GM21529 (cell line): ENCODE data around the gene ABLIM2.

Experiments used
- ATAC-seq: cut with Tn5 transposase; IDR thresholded peaks from one replicate; pipeline ENCODE4 v1.9.1; 2021; ENCODE audit not compliant: unreplicated experiment

Gene ABLIM2

DNA sequence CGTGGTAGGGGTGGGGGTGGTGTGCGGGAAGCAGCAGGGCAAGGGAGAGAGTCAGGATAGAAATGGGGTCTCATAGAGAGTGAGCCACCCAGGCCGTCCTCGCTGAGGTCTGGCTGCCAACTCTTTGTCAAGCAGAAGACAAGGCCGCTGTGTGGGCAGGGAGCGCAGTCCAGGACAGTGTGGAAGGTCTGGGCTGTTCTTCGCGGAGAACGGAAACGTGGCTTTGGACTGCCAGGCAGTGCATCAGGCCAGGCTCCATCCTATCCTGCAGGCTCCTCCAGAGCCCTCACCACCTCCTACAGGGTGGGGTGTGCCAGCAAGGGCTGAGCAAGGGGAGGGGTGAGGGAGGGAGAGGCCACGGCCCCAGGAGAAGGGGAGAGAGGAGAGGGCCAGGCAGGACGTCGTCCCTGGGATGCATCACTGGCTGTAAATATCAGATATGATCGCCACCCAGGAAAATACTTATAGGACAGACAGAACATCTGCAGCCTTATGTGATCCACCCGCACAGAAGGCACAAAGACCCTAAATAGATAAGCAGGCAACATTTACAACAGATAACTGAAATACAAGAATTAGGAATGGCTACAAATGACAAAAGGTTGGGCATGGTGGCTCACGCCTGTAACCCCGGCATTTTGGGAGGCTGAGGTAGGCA lies 85.3 kb downstream of the ABLIM2 start:
- ATAC-seq: no peak

DNA sequence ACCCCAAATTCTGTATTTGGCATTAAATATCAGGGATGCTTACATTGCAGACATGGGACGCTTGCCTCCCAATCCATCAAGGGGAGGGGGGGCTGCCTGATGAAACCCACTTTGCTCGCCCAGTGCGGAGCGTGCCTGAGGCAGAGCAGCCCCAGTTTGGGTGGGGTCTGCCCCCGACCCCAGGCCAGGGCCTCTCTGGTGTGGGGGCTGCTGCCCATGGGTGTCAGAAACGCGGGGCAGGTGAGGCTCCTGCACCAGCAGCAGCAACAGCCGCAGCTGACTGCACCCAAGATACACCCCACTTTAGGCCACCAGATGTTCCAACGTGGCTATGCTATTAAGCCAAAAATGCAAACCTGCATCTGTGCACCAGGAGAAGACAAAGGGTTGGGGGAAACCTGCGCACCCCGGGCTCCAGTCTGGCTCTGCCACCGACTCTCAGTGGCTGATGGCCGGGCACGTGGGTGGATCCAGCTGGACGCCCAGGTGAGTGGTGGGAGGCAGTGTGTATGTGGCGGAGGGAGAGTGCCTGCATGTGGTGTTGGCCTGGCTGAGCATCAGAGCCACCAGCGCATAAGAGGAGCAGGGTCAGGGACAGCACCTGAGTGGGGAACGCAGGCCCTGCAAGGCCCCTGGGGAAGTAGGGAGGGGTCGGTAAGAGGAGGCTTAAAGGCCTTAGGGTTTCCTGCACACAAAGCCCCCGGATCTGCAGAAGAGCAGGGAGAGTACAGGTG lies 86.2 kb downstream of the ABLIM2 start:
- ATAC-seq: no peak

DNA sequence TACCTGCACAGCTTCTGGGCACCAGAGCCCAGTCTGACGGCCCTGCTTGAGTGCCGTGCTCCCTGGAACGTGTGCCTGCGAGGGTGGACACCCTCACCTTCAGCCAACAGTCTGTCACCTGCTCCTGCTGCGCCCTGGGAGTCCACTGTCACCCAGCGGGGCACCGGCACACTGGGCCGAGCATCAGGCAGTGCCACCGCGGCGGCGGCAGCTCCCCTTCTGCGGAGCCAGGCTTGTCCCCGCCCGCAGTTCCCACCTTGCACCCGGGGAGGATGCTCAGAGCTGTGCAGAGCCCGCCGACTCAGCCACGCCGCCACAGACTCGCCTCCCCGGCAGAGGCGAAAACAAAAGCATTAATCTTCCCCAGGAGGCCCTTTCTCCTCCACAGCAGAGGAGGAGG lies 86.8 kb downstream of the ABLIM2 start:
- no peak for ATAC-seq

DNA sequence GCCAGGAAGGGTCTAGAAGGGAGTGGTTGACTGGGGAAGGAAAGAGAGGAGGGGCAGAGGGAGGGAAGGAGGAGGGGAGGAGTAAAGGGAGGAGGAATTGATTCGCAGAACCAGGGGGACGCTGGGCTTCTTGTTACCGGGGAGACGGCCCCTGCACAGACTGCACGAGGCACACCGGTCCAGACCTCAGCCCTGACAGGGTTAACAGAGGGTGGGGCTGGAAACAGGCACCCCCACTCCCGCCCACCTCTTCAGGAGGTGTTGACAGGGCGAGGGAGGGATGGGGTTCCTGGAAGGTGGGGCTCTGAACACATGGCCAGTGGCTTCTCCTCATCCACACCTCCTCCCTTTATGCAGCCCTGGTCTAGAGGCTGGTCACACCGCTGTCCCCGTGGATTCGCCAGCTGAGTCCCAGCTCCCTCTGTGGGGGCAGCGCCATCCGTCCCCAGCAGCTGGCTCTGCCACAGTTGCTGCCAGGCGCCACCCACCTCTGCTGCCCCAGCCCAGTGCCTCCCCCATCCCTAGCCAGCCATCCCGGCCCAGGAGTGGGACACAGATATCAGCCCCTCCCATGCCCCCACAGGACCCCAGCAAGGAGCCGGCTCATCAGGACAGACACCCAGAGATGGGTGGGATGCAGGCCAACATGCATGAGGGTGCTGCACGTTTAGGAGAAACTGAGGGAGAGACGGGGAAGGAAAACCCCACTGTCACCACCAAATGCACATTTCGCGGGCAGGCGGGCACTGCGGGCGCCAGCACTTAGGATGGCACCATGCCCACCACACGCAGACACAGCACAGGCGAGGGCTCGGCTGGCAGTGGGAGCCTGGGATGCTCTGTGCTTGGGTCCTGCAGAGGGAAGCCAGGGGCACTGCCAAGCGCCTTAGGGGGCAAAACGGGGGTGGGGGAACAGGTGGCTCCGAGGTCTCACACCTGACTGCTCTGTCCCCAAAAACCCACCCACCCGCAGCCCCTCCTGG lies 87.6 kb downstream of the ABLIM2 start:
- no peak for ATAC-seq

DNA sequence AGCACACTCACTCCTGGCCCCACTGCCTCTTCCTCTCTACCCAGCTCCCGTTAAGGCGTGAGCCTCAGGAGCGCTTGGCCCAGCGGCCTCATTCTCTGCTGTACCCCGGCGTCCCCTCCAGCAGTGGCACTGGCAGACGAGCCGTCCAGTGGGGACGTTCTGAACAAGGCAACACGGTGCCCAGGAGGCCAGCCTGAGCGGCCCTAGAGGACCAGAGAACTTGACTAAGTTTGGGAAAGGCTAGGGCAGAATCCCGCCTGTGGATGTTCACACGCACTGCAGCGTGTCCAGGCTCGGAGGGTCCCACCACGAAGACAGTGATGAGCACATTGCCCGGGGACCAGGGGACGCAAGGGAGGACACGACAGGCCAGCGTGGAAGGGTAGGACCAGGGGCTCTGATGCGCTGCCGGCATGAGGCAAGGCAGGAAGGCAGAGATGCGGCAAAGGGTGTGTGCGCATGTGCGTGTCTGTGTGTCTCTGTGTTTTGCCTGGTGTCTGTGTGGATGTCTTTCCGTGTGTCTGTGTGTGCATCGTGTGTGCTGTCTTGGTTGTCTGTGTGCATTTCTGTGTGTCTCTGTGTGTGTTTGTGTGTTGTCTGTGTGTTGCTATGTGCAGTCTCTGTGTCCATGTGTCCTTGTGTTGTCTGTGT lies 89.4 kb downstream of the ABLIM2 start:
- no peak for ATAC-seq

DNA sequence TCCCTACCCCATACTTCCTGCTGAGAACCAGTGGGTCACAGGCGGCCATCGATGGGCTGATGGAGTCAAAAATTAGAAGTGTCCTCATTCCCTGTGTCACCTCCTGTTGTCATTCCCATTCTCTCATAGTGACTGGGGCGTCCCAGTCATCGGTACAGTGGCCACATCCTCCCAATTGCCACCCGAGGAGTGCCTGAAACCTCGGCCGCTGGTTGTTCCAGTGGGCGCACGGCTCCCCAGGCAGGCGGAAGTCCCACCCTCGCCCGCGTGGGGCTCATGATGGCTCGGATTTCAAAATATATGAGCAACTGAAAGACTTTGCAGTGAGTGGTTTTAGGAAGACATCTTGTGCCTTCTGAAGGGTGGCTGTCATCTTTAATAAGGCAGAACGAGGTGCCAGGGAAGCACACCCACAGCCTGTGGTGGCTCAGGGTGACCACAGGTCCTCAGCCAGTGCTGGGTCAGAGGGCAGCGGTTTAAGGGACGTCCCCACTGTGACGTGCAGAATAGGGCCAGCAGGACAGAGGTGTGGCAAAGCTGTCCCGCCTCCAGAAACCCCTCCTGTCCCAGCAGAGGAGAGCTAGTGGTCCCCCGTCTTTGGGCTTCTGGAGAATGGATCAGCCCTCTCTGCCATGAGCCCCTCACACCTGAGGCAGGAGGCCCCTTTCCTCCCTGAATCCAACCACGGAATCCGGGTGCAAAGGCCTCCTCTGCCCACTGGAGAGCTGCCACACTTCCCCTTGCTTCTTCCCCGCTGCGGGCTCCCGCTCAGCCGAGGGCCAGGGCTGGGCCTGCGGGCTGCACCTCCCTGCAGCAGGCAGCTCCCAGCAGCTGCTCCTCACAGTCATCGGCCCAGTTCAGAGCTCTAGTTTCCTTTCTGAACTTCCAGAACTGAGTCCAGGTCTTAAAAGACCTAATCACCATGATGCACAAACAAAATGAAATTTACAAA lies 90.4 kb downstream of the ABLIM2 start:
- ATAC-seq: no peak

DNA sequence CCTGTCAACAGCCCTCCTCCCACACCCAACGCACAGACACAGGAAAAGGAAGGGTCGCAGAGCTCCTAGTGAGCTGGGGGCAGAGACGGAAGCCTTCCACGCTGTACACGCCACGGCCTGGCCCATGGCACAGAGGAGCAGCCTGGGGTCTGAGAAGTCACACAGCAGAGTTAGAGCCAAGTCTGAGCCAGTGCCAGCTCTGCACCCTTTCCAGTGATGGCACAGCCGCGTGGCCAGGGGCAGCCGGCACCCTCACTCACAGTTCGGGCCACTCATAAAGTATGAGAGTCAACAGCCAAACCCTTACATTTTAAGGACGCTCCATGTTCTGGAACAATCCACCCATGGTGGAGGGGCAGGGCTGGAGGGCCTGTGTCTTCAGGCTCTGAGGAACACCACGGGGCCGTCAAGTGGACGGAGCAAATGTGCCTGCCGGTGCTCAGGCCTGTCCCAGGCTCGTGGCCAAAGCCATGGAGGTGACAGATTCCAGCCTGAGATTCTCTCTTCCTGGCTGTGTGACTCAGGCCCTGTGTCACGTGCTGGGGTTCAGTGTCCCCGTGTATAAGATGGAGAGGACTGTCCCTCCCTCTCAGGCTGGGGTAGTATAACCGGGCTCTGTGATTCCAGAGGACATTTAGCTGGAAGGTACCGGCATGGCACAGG lies 91.2 kb downstream of the ABLIM2 start:
- ATAC-seq: no peak

DNA sequence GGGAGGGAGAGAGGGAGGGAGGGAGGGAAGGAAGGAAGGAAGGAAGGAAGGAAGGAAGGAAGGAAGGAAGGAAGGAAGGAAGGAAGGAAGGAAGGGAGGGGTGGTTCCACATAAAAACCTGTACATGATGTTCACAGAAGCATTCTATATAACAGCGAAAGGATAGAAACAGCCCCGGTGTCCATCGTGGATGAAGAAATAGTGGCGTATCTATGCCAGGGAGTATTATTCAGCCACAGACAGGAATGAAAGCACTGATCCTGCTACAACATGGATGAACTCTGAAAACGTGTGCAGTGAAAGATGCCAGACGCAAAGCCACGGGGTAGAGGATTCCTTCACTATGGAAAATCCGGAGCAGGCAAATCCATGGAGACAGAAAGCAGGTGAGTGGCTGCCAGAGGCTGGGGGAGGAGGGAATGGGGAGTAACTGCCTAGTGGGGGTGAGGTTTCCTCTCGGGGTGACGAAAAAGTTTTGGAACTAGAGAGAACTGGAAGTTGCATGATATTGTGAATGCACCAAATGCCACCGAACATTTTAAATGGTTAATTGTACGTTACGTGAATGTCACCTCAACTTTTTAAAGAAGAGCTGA lies 92.2 kb downstream of the ABLIM2 start:
- ATAC-seq: no peak

DNA sequence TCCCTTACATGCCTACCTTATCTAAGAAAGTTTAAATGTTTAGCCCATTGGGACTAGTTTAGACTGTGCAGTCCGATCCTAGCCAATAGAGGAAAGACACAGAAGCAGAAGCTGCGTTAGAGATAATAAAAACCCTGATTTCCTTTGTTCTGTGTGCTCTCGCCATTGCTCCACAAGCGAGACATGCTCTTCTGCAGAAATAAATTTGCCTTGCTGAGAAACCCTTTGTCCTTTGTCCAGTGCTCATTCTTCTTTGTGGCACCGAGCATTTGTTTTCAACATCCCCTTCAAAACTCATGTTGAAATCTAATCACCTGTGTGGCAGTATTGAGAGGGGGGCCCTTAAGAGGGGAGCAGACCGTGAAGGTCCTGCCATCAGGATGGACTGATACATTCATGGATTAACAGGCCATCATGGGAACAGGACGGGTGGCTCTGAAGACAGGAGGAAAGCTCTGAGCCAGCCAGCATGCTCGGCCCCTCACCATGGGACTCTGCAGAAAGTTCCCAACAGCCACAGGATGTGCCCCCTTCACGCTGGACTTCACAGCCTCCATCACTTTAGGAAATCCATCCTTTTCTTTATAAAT lies 94.5 kb downstream of the ABLIM2 start:
- ATAC-seq: no peak

DNA sequence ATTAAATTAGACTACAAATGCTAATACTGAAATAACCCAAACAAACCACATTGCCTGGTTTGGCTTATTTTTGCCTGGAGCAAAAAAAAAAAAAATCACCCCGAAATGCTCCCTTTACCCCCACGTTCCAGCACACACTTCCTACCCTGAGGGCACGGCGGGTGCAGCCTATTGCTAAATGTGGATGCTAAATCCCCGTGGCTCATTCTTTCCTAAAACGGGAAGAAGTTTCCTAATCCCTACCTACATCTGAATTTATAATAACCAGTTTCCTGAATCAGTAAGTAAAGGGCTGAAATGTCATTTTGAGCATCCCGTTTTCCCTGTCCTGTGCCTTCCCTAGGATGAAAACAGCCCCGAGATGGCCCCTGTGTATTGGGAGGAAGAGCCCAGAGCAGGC lies 97.0 kb downstream of the ABLIM2 start:
- no peak for ATAC-seq

DNA sequence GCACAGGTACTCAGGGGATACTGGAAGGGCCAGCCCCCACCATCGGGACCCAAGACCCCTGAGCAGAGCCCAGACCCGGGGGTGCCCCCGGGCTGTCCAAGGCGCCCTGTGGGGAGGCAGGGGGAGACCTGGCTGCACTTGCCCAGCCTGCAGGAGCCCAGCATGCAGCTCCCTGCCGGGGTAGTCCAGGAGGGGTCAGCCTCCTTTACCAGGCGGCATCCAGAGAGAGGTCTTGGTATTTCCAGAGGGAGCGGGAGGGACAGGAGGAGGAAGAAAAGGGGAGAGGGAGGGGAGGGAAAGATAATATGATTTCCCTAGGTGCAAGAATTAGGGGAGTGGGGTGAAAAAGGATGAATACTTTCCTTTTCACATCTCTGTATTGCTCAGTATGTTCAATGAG lies 97.5 kb downstream of the ABLIM2 start:
- ATAC-seq: no peak

DNA sequence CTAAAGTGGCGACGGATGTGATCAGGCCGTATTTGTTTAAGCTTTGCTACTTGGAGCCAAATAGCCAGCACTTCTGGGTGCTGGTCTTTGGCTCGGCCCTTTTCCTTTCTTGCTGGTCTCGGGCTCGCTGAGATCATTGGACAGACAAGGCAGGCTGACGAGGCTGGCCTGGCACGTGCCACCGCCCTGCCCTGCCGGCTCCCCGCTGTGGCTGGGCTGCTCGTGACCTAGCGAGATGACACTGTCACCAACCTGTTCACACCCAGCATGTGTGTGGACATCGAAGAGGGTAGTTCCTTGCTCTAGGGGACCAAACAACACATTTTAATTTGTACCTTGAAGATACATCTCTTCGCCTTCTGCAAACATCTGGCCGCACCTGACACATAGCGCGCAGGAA lies 98.0 kb downstream of the ABLIM2 start:
- no peak for ATAC-seq

DNA sequence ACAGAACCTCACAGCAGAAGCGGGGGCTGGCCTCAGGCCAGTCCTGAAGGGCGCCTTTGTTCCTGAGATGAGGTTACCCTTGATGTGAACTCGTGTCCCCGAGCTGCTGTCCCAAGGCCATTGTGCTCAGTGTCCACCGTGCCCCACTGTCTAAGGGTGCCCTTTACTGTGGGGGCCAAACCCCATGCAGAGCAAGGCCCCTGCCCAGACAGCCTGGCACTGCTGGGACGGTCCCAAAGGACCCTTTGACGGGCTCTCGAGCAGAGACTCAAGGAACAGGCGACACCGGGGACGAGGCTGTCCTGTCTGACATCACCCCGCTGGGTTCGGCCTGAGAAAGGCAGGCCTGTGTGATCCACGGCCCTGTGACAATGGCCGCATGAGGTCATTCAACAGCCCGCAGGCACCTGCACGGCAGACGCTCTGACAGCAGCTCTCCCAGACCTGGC lies 100.6 kb downstream of the ABLIM2 start:
- no peak for ATAC-seq

DNA sequence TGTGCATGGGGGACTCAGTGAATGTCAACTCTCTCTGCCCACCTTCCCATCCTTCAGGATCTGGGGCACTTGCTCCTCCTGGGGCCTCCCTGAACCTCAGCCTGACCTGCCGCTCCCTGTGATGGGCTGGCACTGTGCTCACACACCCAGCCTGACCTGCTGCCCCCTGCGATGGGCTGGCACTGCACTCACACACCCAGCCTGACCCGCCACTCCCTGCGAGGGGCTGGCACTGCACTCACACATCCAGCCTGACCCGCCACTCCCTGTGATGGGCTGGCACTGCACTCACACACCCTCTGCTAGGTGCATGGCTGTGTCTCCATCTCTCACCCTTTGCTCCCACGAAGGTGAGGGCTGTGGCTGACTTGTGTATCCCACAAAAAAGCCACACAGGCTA lies 103.4 kb downstream of the ABLIM2 start:
- no peak for ATAC-seq

DNA sequence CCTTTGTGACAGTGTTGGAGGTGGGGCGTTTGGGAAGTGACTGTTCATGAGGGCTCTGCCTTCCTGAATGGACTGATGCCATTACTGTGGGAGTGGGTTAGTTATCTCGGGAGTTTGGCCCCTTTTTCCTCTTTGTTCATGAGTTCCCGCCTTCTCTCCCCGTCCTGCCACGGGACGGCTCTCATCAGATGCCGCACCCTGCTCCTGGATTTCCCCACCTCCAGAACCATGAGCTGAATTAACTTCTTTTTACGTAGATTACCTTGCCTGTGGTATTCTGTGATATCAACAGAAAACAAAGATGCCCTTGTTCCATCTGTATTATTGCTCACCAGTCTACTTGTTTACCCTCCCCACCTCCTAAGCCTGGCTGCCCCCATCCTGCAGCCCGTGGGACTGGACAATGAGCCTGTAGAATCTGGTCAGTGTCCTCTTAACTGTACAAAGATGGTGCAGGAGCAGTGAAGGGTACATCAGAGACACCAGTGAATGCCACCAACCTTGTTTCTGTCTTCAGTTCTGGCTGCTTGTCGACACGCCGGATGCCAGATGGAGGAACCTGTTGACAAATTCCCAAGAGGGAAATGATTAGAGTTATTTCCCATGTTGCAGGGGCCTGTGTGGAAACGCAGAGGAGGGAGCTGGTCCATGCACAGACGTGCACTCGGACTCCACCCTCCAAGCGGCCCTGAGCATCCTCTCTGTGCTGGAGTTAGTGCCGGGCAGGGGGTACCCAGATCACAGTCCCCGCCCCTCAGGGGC lies 104.7 kb downstream of the ABLIM2 start:
- ATAC-seq: no peak

DNA sequence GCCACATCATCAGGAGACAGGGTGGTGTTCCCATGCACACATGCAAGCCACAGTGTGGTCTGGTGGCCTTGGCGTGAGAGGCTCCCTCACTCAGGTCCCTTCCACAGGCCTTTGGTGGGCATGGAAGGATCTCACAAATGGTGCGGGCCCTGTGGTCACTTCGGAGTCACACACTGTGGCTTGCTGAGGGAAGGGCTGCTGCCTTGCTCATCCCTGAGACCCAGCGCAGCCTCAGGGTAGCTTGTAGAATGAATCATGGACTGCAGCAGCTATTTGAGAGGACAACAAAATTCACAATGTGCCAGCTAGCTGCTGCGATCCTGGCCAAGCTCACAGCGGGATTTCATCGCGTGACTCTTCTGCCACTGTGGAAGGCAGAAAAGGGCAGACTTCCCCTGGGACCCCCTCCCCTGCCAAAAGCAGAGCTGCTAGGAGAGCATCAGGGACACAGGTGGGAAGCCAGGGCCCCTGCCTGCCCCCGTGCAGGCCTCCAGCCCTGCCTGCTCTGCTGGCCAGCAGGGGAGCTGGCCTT lies 106.4 kb downstream of the ABLIM2 start:
- no peak for ATAC-seq

DNA sequence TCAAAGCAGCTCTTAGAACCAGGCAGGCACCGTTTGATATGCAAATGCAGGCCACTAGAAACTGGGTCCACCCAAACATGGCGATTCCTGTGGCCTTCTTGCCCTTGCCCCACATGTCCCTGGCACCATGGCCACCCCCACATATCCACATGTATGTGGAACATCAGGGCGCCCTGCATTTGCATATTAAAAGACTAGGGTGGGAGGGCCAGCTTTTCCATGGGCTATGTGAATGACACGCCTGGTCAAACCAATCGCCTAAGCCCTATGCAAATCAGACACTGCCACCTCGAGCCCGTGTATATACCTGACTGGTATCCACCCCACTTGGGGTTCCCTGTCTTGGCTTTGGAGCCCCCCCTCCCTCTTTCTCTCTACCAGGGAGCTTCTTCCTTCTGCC lies 107.0 kb downstream of the ABLIM2 start:
- ATAC-seq: no peak
